Esophagus mucosa (tissue), 1 donor: ENCODE data around the gene DBET. TPM values are rescaled to one million over a fixed set of nuclear protein-coding genes. Genes with fewer than 3 reads are reported as not detected.
A peak's percentile ranks its signal among the peaks of the same experiment; 100 is the strongest.
"Not testable (repeated sequence)": the region's sequence is repeated elsewhere in the genome, so short reads cannot be mapped to it uniquely, and the experiment has no call there.

ENCODE experiments used
- ATAC-seq: fragments of 200-7000 bp; cut with Tn5 transposase; one replicate; pipeline ENCODE4 v1.9.1; 2020
- total RNA-seq: library from RNA; stranded (reverse); gene quantifications from one replicate; pipeline ENCODE4 v1.2.4, GENCODE V29; 2023
- donor health status: DM: yes; HTN: yes; CAD: no.

Gene DBET
- total RNA-seq, 1 donor from 2014 or later: not detected

GRCh38 chr4:190049378-190050239 lies 14.7 kb upstream of the DBET start:
- ATAC-seq: not testable (repeated sequence)

- ATAC-seq: not testable (repeated sequence)
Observed at GRCh38 chr4:190058997-190059396, 5.3 kb upstream of the DBET start.

GRCh38 chr4:190064805-190065204 lies 503 bp downstream of the DBET start:
- not testable (repeated sequence) for ATAC-seq

GRCh38 chr4:190068351-190068750 lies 4.0 kb downstream of the DBET start:
- not testable (repeated sequence) for ATAC-seq

- not testable (repeated sequence) for ATAC-seq
Observed at GRCh38 chr4:190093052-190093451, 28.8 kb downstream of the DBET start.

- not testable (repeated sequence) for ATAC-seq
Observed at GRCh38 chr4:190094031-190094430, 29.7 kb downstream of the DBET start.

- ATAC-seq: not testable (repeated sequence)
Observed at GRCh38 chr4:190095335-190095734, 31.0 kb downstream of the DBET start.

- ATAC-seq: not testable (repeated sequence)
Observed at GRCh38 chr4:190099605-190100004, 35.3 kb downstream of the DBET start.

GRCh38 chr4:190101525-190101924 lies 37.2 kb downstream of the DBET start:
- not testable (repeated sequence) for ATAC-seq

GRCh38 chr4:190106191-190106590 lies 41.9 kb downstream of the DBET start:
- ATAC-seq: not testable (repeated sequence)

GRCh38 chr4:190106611-190107480 lies 42.5 kb downstream of the DBET start:
- not testable (repeated sequence) for ATAC-seq

- ATAC-seq: peak; percentile 53
Observed at GRCh38 chr4:190107766-190108485, 43.6 kb downstream of the DBET start.

GRCh38 chr4:190108756-190109155 lies 44.5 kb downstream of the DBET start:
- ATAC-seq: not testable (repeated sequence)

GRCh38 chr4:190109390-190110011 lies 45.2 kb downstream of the DBET start:
- ATAC-seq: not testable (repeated sequence)

- ATAC-seq: not testable (repeated sequence)
Observed at GRCh38 chr4:190110033-190110432, 45.7 kb downstream of the DBET start.

GRCh38 chr4:190110570-190111295 lies 46.4 kb downstream of the DBET start:
- ATAC-seq: not testable (repeated sequence)

- ATAC-seq: not testable (repeated sequence)
Observed at GRCh38 chr4:190112879-190113278, 48.6 kb downstream of the DBET start.

- not testable (repeated sequence) for ATAC-seq
Observed at GRCh38 chr4:190114991-190115390, 50.7 kb downstream of the DBET start.
